HG03460 (cell line): ENCODE data around the gene FTO.

ENCODE experiments used
- ATAC-seq: cut with Tn5 transposase; IDR thresholded peaks from one replicate; pipeline ENCODE4 v1.9.1; 2021; ENCODE audit not compliant: unreplicated experiment

FTO gene

GRCh38 chr16:53752560-53752959 lies 48.6 kb downstream of the FTO start:
- no peak for ATAC-seq

- ATAC-seq, result no peak
These were observed 49.5 kb downstream of the FTO start for GRCh38 chr16:53753431-53753830.

GRCh38 chr16:53755026-53755910 lies 51.3 kb downstream of the FTO start:
- ATAC-seq, result no peak

GRCh38 chr16:53756275-53756996 lies 52.5 kb downstream of the FTO start:
- no peak for ATAC-seq

GRCh38 chr16:53757971-53758609 lies 54.1 kb downstream of the FTO start:
- no peak for ATAC-seq

- ATAC-seq, result no peak
These were observed 58.2 kb downstream of the FTO start for GRCh38 chr16:53761962-53762703.

- no peak for ATAC-seq
These were observed 62.5 kb downstream of the FTO start for GRCh38 chr16:53766304-53767016.

- ATAC-seq, result no peak
These were observed 64.2 kb downstream of the FTO start for GRCh38 chr16:53768167-53768566.

- ATAC-seq, result no peak
These were observed 64.6 kb downstream of the FTO start for GRCh38 chr16:53768593-53768992.

GRCh38 chr16:53769185-53769584 lies 65.2 kb downstream of the FTO start:
- no peak for ATAC-seq

GRCh38 chr16:53769787-53770186 lies 65.8 kb downstream of the FTO start:
- no peak for ATAC-seq

GRCh38 chr16:53770641-53771040 lies 66.7 kb downstream of the FTO start:
- no peak for ATAC-seq

GRCh38 chr16:53771655-53772497 lies 67.9 kb downstream of the FTO start:
- no peak for ATAC-seq

- no peak for ATAC-seq
These were observed 69.3 kb downstream of the FTO start for GRCh38 chr16:53773150-53773846.

- no peak for ATAC-seq
These were observed 69.9 kb downstream of the FTO start for GRCh38 chr16:53773881-53774280.

GRCh38 chr16:53775106-53775820 lies 71.3 kb downstream of the FTO start:
- no peak for ATAC-seq

GRCh38 chr16:53775821-53776431 lies 72.0 kb downstream of the FTO start:
- no peak for ATAC-seq

- ATAC-seq, result no peak
These were observed 75.2 kb downstream of the FTO start for GRCh38 chr16:53779186-53779585.
